Astrocyte (in vitro differentiated cells and primary cell): ENCODE measurements around the gene SYNE1. TPM values are rescaled to one million over a fixed set of nuclear protein-coding genes. Genes with fewer than 3 reads are reported as not detected.
"Not testable (repeated sequence)": the region's sequence is repeated elsewhere in the genome, so short reads cannot be mapped to it uniquely, and the experiment has no call there.

Experiments
- DNase-seq: peaks from one replicate; pipeline ENCODE4 v3.0.0-alpha.2; 2010; ENCODE audit warnings: low read depth
- FAIRE-seq: peaks from 2 replicates; lab custom pipeline; 2011; peaks lifted over from hg19 to GRCh38; lab: Jason Lieb, UNC
- H2AFZ ChIP-seq: 2 replicates; pipeline ENCODE4 v1.6.0; 2012; ENCODE audit warnings: low read depth, low read length, inconsistent platforms
- H3K27ac ChIP-seq: 2 replicates; pipeline ENCODE4 v1.5.1; 2011; ENCODE audit warnings: low read depth, low read length, inconsistent platforms
- H3K27me3 ChIP-seq: 2 replicates; pipeline ENCODE4 v1.6.0; 2011; ENCODE audit warnings: low read length, inconsistent platforms; ENCODE audit not compliant: insufficient read depth
- H3K36me3 ChIP-seq: 2 replicates; pipeline ENCODE4 v1.5.1; 2011; ENCODE audit warnings: low read length, inconsistent platforms; ENCODE audit not compliant: insufficient read depth
- H3K4me1 ChIP-seq: 2 replicates; pipeline ENCODE4 v1.5.1; 2011; ENCODE audit warnings: low read length, inconsistent platforms; ENCODE audit not compliant: insufficient read depth
- H3K4me2 ChIP-seq: 2 replicates; pipeline ENCODE4 v1.6.0; 2012; ENCODE audit warnings: low read length, inconsistent platforms
- H3K4me3 ChIP-seq: 2 replicates; pipeline ENCODE4 v1.5.1; 2011; ENCODE audit warnings: low read depth, mild to moderate bottlenecking, low read length, inconsistent platforms; ENCODE audit not compliant: insufficient read depth
- H3K79me2 ChIP-seq: 2 replicates; pipeline ENCODE4 v1.6.0; 2012; ENCODE audit warnings: mild to moderate bottlenecking, low read length, inconsistent platforms; ENCODE audit not compliant: insufficient read depth
- H3K9ac ChIP-seq: 2 replicates; pipeline ENCODE4 v1.6.0; 2012; ENCODE audit warnings: mild to moderate bottlenecking, low read length, inconsistent platforms
- H3K9me3 ChIP-seq: 2 replicates; pipeline ENCODE4 v1.5.1; 2012; ENCODE audit warnings: low read depth, mild to moderate bottlenecking, low read length, inconsistent platforms; ENCODE audit not compliant: insufficient read depth
- H4K20me1 ChIP-seq: 2 replicates; pipeline ENCODE4 v1.6.0; 2012; ENCODE audit warnings: low read length, inconsistent platforms; ENCODE audit not compliant: insufficient read depth
- H3K27ac Mint-ChIP-seq: one replicate; pipeline ENCODE4 v1.8.0; 2021; ENCODE audit warnings: mild to moderate bottlenecking, mixed read lengths; ENCODE audit not compliant: unreplicated experiment
- H3K27me3 Mint-ChIP-seq: one replicate; pipeline ENCODE4 v1.8.0; 2021; ENCODE audit warnings: low read depth, mixed read lengths; ENCODE audit not compliant: unreplicated experiment
- H3K36me3 Mint-ChIP-seq: one replicate; pipeline ENCODE4 v1.8.0; 2021; ENCODE audit warnings: low read depth, mixed read lengths; ENCODE audit not compliant: unreplicated experiment
- H3K4me1 Mint-ChIP-seq: one replicate; pipeline ENCODE4 v1.8.0; 2021; ENCODE audit warnings: low read depth, mixed read lengths; ENCODE audit not compliant: unreplicated experiment
- H3K4me3 Mint-ChIP-seq: one replicate; pipeline ENCODE4 v1.8.0; 2021; ENCODE audit warnings: mild to moderate bottlenecking, moderate library complexity, mixed read lengths; ENCODE audit not compliant: unreplicated experiment
- H3K9me3 Mint-ChIP-seq: one replicate; pipeline ENCODE4 v1.8.0; 2021; ENCODE audit warnings: mild to moderate bottlenecking, mixed read lengths; ENCODE audit not compliant: unreplicated experiment
- EZH2 ChIP-seq: IDR thresholded peaks from 2 replicates; pipeline ENCODE4 v1.6.1; 2012; ENCODE audit warnings: mild to moderate bottlenecking, low read length, inconsistent platforms; ENCODE audit not compliant: insufficient read depth
- total RNA-seq: library from RNA; stranded (reverse); gene quantifications from 2 replicates; pipeline ENCODE4 v1.2.1, GENCODE V29; 2021
- TF ChIP-seq, protein P1 (sequence below): IDR thresholded peaks from 2 replicates; pipeline ENCODE4 v1.5.1; 2011; ENCODE audit warnings: low read depth, mild to moderate bottlenecking, inconsistent platforms, low read length, moderate library complexity; ENCODE audit not compliant: insufficient read depth

The SYNE1 gene
- total RNA-seq, 1 donor from 2014 or later, result 66.5 TPM

DNA sequence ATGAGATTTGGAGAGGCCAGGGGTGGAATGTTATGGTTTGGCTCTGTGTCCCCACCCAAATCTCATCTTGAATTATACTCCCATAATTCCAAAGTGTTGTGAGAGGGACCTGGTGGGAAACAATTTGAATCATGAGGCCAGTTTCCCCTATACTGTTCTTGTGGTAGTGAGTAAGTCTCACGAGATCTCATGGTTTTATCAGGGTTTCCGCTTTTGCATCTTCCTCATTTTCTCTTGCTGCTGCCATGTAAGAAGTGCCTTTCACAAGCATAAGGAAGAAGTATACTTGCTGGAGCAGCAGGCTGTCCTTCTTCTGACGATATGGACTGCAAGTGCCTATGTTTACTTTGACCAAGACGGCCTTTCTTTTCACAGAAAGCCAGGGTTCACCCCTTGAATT is 559.2 kb downstream of the SYNE1 start:
- peaks cover 6% of the 10 kb centered on the region for H3K27me3 Mint-ChIP-seq
- no peak for FAIRE-seq

DNA sequence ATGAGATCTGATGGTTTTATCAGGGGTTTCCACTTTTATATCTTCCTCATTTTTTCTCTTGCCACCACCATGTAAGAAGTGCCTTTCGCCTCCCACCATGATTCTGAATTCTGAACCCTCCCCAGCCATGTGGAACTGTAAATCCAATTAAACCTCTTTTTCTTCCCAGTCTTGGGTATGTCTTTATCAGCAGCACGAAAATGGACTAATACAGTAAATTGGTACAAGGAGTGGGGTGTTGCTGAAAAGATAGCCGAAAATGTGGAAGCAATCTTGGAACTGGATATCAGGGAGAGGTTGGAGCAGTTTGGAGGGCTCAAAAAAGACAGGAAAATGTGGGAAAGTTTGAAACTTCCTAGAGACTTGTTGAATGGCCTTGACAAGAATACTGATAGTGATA is 560.9 kb downstream of the SYNE1 start:
- H4K20me1 ChIP-seq, DNase-seq, H3K4me3 Mint-ChIP-seq, H3K27me3 ChIP-seq, H3K79me2 ChIP-seq, H3K4me1 Mint-ChIP-seq, H3K9ac ChIP-seq, H3K36me3 Mint-ChIP-seq, H3K36me3 ChIP-seq, H3K4me1 ChIP-seq, H3K9me3 ChIP-seq, H3K4me3 ChIP-seq, H3K4me2 ChIP-seq, H3K27ac ChIP-seq, H2AFZ ChIP-seq, H3K27ac Mint-ChIP-seq, FAIRE-seq, H3K27me3 Mint-ChIP-seq: not testable (repeated sequence)
- peaks cover 22% of the 10 kb centered on the region for H3K9me3 Mint-ChIP-seq

More for the DNA sequence above, 559.2 kb downstream of the SYNE1 start:
- peaks cover 27% of the 10 kb centered on the region for H3K9me3 Mint-ChIP-seq
- H3K4me2 ChIP-seq, result no peak overlapping the region
- no peaks in the 10 kb centered on the region for H3K36me3 ChIP-seq
- H3K79me2 ChIP-seq, result no peaks in the 10 kb centered on the region
- H3K4me3 Mint-ChIP-seq, result no peak overlapping the region
- H4K20me1 ChIP-seq, result no peaks in the 10 kb centered on the region
- H3K4me1 Mint-ChIP-seq, result no peaks in the 10 kb centered on the region
- H3K9ac ChIP-seq, result no peak overlapping the region
- no peak overlapping the region for H3K4me3 ChIP-seq
- H3K27me3 ChIP-seq, result no peaks in the 10 kb centered on the region
- no peak for DNase-seq
- no peak overlapping the region for H3K27ac ChIP-seq
- H3K27ac Mint-ChIP-seq, result no peak overlapping the region
- H3K4me1 ChIP-seq, result no peaks in the 10 kb centered on the region
- no peak overlapping the region for H2AFZ ChIP-seq
- TF ChIP-seq, protein P1, sequence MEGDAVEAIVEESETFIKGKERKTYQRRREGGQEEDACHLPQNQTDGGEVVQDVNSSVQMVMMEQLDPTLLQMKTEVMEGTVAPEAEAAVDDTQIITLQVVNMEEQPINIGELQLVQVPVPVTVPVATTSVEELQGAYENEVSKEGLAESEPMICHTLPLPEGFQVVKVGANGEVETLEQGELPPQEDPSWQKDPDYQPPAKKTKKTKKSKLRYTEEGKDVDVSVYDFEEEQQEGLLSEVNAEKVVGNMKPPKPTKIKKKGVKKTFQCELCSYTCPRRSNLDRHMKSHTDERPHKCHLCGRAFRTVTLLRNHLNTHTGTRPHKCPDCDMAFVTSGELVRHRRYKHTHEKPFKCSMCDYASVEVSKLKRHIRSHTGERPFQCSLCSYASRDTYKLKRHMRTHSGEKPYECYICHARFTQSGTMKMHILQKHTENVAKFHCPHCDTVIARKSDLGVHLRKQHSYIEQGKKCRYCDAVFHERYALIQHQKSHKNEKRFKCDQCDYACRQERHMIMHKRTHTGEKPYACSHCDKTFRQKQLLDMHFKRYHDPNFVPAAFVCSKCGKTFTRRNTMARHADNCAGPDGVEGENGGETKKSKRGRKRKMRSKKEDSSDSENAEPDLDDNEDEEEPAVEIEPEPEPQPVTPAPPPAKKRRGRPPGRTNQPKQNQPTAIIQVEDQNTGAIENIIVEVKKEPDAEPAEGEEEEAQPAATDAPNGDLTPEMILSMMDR, result no peak
- no peak for TF ChIP-seq EZH2
- peaks cover 3% of the 10 kb centered on the region for H3K36me3 Mint-ChIP-seq
- H3K9me3 ChIP-seq, result no peaks in the 10 kb centered on the region

DNA sequence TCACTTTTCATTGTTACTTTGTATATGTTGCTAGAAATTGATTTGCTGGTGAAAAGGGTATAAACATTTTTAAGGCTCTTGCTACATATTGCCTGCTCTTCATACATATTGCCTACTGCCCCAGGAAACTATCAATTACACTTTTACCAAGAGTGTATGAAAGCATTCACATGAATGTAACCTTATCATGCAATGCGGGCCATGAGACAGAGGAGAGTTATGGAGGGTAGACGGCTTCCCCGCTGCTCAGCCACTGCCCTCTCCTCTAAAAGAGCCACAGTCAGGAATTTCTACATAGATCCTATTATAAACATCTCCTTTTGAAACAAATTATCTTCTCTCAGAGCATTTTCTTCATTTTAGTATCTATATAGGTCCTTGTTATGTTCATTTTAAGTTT is 565.3 kb downstream of the SYNE1 start:
- Histone ChIP-seq H3K4me3 (no peak overlapping the region), H3K27me3 (no peaks in the 10 kb centered on the region), H4K20me1 (no peaks in the 10 kb centered on the region), H3K79me2 (no peaks in the 10 kb centered on the region), H3K36me3 (no peaks in the 10 kb centered on the region), H2AFZ (no peak overlapping the region), H3K4me1 (no peaks in the 10 kb centered on the region), H3K9me3 (no peaks in the 10 kb centered on the region), H3K9ac (no peak overlapping the region), H3K4me2 (no peak overlapping the region), H3K27ac (no peak overlapping the region)
- DNase-seq (no peak), FAIRE-seq (no peak)
- no peak for TF ChIP-seq EZH2
- TF ChIP-seq, protein P1, result no peak
- H3K9me3 Mint-ChIP-seq, result peaks cover 11% of the 10 kb centered on the region
- no peak overlapping the region for H3K27ac Mint-ChIP-seq
- no peaks in the 10 kb centered on the region for H3K36me3 Mint-ChIP-seq
- no peak overlapping the region for H3K4me3 Mint-ChIP-seq
- H3K27me3 Mint-ChIP-seq, result no peaks in the 10 kb centered on the region
- H3K4me1 Mint-ChIP-seq, result no peaks in the 10 kb centered on the region

Other genes starting within 250 kb of the SYNE1 start
- 0.61 and 1.0 TPM in 2 replicates for gene MYCT1, start 60.5 kb upstream of the SYNE1 start, total RNA-seq
- 0.36 and 0.45 TPM in 2 replicates for gene VIP, start 113.4 kb upstream of the SYNE1 start, total RNA-seq